ENCODE data around the gene EEFSEC. TPM values are rescaled to one million over a fixed set of nuclear protein-coding genes. Genes with fewer than 3 reads are reported as not detected.

Gene EEFSEC
- polyA plus RNA-seq, 1 donor from 2014 or later = 4.6 TPM

GRCh38 chr3:128421966-128422365 is 268.7 kb downstream of the EEFSEC start:
- no peaks in the 10 kb centered on the region for H3K9me2 ChIP-seq (ENCODE audit: insufficient read depth, low read length)
- H3K9ac ChIP-seq (ENCODE audit: low read length) = no peak overlapping the region
- H3K4me2 ChIP-seq (ENCODE audit: low read length) = no peak overlapping the region
- no peak overlapping the region for H3K4me3 ChIP-seq (ENCODE audit: low read length)
- H3K36me3 ChIP-seq (ENCODE audit: insufficient read depth, low read length) = no peaks in the 10 kb centered on the region
- no peaks in the 10 kb centered on the region for H3K79me2 ChIP-seq (replicated peaks; ENCODE audit: insufficient read depth, low read length)
- no peaks in the 10 kb centered on the region for H4K20me1 ChIP-seq (ENCODE audit: insufficient read depth)
- H3K27ac ChIP-seq (ENCODE audit: low read length) = no peak overlapping the region
- H2AFZ ChIP-seq (ENCODE audit: low read depth, low read length) = no peak overlapping the region
- TF ChIP-seq REST (IDR thresholded peaks at IDR 0.05; ENCODE audit: borderline replicate concordance) (no peak), POLR2AphosphoS5 (IDR thresholded peaks at IDR 0.05) (no peak), CTCF (IDR thresholded peaks at IDR 0.05; ENCODE audit: poor library complexity, severe bottlenecking) (no peak), TAF1 (IDR thresholded peaks at IDR 0.05; ENCODE audit: low read depth) (no peak), RAD21 (conservative IDR thresholded peaks at IDR 0.05) (no peak), MXI1 (conservative IDR thresholded peaks at IDR 0.05; ENCODE audit: poor library complexity, severe bottlenecking) (no peak), SMC3 (conservative IDR thresholded peaks at IDR 0.05; ENCODE audit: poor library complexity) (no peak), EZH2 (IDR thresholded peaks at IDR 0.05; ENCODE audit: borderline replicate concordance, insufficient read depth, low read length, poor library complexity, severe bottlenecking) (no peak), EP300 (conservative IDR thresholded peaks at IDR 0.05; ENCODE audit: poor library complexity, severe bottlenecking) (no peak)
- no peaks in the 10 kb centered on the region for H3F3A ChIP-seq (ENCODE audit: insufficient read depth, low read length, poor library complexity, severe bottlenecking)
- H3K27me3 ChIP-seq (ENCODE audit: insufficient read depth, low read depth, low read length) = peaks cover 7% of the 10 kb centered on the region
- H3K9me3 ChIP-seq (ENCODE audit: low read length) = no peaks in the 10 kb centered on the region

GRCh38 chr3:128422762-128423524 is 269.7 kb downstream of the EEFSEC start:
- Histone ChIP-seq H3K9me3 (ENCODE audit: low read length) (no peaks in the 10 kb centered on the region), H3K4me3 (ENCODE audit: low read length) (no peak overlapping the region), H3K36me3 (ENCODE audit: insufficient read depth, low read length) (no peaks in the 10 kb centered on the region), H3K9ac (ENCODE audit: low read length) (no peak overlapping the region), H3K79me2 (replicated peaks; ENCODE audit: insufficient read depth, low read length) (no peaks in the 10 kb centered on the region), H3K27ac (ENCODE audit: low read length) (no peak overlapping the region), H2AFZ (ENCODE audit: low read depth, low read length) (no peak overlapping the region), H3K4me2 (ENCODE audit: low read length) (no peak overlapping the region), H3F3A (ENCODE audit: insufficient read depth, low read length, poor library complexity, severe bottlenecking) (no peaks in the 10 kb centered on the region), H4K20me1 (ENCODE audit: insufficient read depth) (no peaks in the 10 kb centered on the region), H3K27me3 (ENCODE audit: insufficient read depth, low read depth, low read length) (peaks cover 7% of the 10 kb centered on the region), H3K9me2 (ENCODE audit: insufficient read depth, low read length) (no peaks in the 10 kb centered on the region)
- TF ChIP-seq EZH2 (IDR thresholded peaks at IDR 0.05; ENCODE audit: borderline replicate concordance, insufficient read depth, low read length, poor library complexity, severe bottlenecking) = no peak
- no peak for TF ChIP-seq CTCF (IDR thresholded peaks at IDR 0.05; ENCODE audit: poor library complexity, severe bottlenecking)
- TF ChIP-seq SMC3 (conservative IDR thresholded peaks at IDR 0.05; ENCODE audit: poor library complexity) = no peak
- no peak for TF ChIP-seq REST (IDR thresholded peaks at IDR 0.05; ENCODE audit: borderline replicate concordance)
- TF ChIP-seq POLR2AphosphoS5 (IDR thresholded peaks at IDR 0.05) = no peak

All from neural cell (in vitro differentiated cells).